GM23248 (cell line): ENCODE data around the gene PPIP5K2.

Experiments used
- EZH2 ChIP-seq: fragments of 200-600 bp; sonication (generic); IDR thresholded peaks from 2 replicates; pipeline ENCODE4 v1.6.1; 2018; ENCODE audit warnings: antibody characterized with exemption, mild to moderate bottlenecking; ENCODE audit not compliant: insufficient read depth, poor library complexity, severe bottlenecking
- EZH2phosphoT487 ChIP-seq: fragments of 200-600 bp; sonication (generic); IDR thresholded peaks from 2 replicates; pipeline ENCODE4 v1.6.1; 2018; ENCODE audit warnings: antibody characterized with exemption, moderate library complexity, mild to moderate bottlenecking, low read depth; ENCODE audit not compliant: insufficient read depth

GRCh38 chr5:103255691-103256090 is 135.6 kb downstream of the PPIP5K2 start:
- no peak for TF ChIP-seq EZH2phosphoT487
- no peak for TF ChIP-seq EZH2
